WERI-Rb-1 (cell line): Measurements from ENCODE around the gene GOLGA6L25.
"Not testable (repeated sequence)": the region's sequence is repeated elsewhere in the genome, so short reads cannot be mapped to it uniquely, and the experiment has no call there.

Experiments
- DNase-seq: peaks from one replicate; pipeline ENCODE4 v3.0.0-alpha.2; 2020
- H3K27ac ChIP-seq: fragments of 250-450 bp; sonication (Bioruptor Pico); 2 replicates; pipeline ENCODE4 v1.5.1; 2020; ENCODE audit warnings: mild to moderate bottlenecking, moderate library complexity
- H3K27me3 ChIP-seq: fragments of 250-450 bp; sonication (Bioruptor Pico); 2 replicates; pipeline ENCODE4 v1.5.1; 2021; ENCODE audit warnings: mild to moderate bottlenecking, low read depth, moderate library complexity; ENCODE audit not compliant: insufficient read depth, severe bottlenecking
- H3K36me3 ChIP-seq: fragments of 250-450 bp; sonication (Bioruptor Pico); 2 replicates; pipeline ENCODE4 v1.5.1; 2020; ENCODE audit warnings: mild to moderate bottlenecking, moderate library complexity
- H3K4me3 ChIP-seq: 2 replicates; pipeline ENCODE4 v1.5.1; 2011; ENCODE audit warnings: low read depth, mild to moderate bottlenecking, control low read depth, low read length
- H3K9me3 ChIP-seq: fragments of 250-450 bp; sonication (Bioruptor Pico); 2 replicates; pipeline ENCODE4 v1.5.1; 2021; ENCODE audit warnings: mild to moderate bottlenecking, moderate library complexity; ENCODE audit not compliant: severe bottlenecking

Gene GOLGA6L25

GRCh38 chr15:28553268-28553667 lies at the start of gene GOLGA6L25:
TSS of gene GOLGA6L25 (plus strand) at chr15:28553568. CDS start at chr15:28553629, 61 bp downstream.
- H3K27ac ChIP-seq, H3K9me3 ChIP-seq, DNase-seq, H3K27me3 ChIP-seq, H3K36me3 ChIP-seq, H3K4me3 ChIP-seq: not testable (repeated sequence)

- H3K4me3 ChIP-seq, H3K9me3 ChIP-seq, H3K27me3 ChIP-seq, H3K27ac ChIP-seq, DNase-seq, H3K36me3 ChIP-seq: not testable (repeated sequence)
Observed at GRCh38 chr15:28508217-28508889, 45.0 kb upstream of the GOLGA6L25 start.

GRCh38 chr15:28514128-28514527 lies 39.2 kb upstream of the GOLGA6L25 start:
- H3K27ac ChIP-seq, H3K27me3 ChIP-seq, H3K4me3 ChIP-seq, H3K36me3 ChIP-seq, H3K9me3 ChIP-seq: not testable (repeated sequence)
- DNase-seq = peak; percentile 5

- not testable (repeated sequence) for DNase-seq, H3K36me3 ChIP-seq, H3K27ac ChIP-seq, H3K4me3 ChIP-seq, H3K27me3 ChIP-seq, H3K9me3 ChIP-seq
Observed at GRCh38 chr15:28515208-28515607, 38.2 kb upstream of the GOLGA6L25 start.

GRCh38 chr15:28532954-28533353 lies 20.4 kb upstream of the GOLGA6L25 start, which contains the start of gene GOLGA8G:
TSS of gene GOLGA8G (minus strand) at chr15:28532971. CDS start at chr15:28532909, 62 bp downstream.
- not testable (repeated sequence) for H3K36me3 ChIP-seq, H3K4me3 ChIP-seq, H3K27me3 ChIP-seq, H3K27ac ChIP-seq, DNase-seq, H3K9me3 ChIP-seq

- not testable (repeated sequence) for H3K9me3 ChIP-seq, DNase-seq, H3K27me3 ChIP-seq, H3K4me3 ChIP-seq, H3K36me3 ChIP-seq, H3K27ac ChIP-seq
Observed at GRCh38 chr15:28573351-28573750, 20.0 kb downstream of the GOLGA6L25 start.

GRCh38 chr15:28588977-28589606 lies 35.7 kb downstream of the GOLGA6L25 start:
- not testable (repeated sequence) for H3K36me3 ChIP-seq, DNase-seq, H3K4me3 ChIP-seq, H3K27me3 ChIP-seq, H3K27ac ChIP-seq, H3K9me3 ChIP-seq

- not testable (repeated sequence) for DNase-seq, H3K36me3 ChIP-seq, H3K27me3 ChIP-seq, H3K9me3 ChIP-seq
- H3K27ac ChIP-seq = peak overlapping the region; percentile 56; the same call in 1 of the 2 replicates
- peak overlapping the region; percentile 38 for H3K4me3 ChIP-seq
Observed at GRCh38 chr15:28589769-28590168, 36.4 kb downstream of the GOLGA6L25 start.

- not testable (repeated sequence) for DNase-seq, H3K27ac ChIP-seq, H3K36me3 ChIP-seq, H3K4me3 ChIP-seq, H3K9me3 ChIP-seq, H3K27me3 ChIP-seq
Observed at GRCh38 chr15:28592395-28592794, 39.0 kb downstream of the GOLGA6L25 start.

- not testable (repeated sequence) for DNase-seq, H3K36me3 ChIP-seq, H3K4me3 ChIP-seq, H3K27ac ChIP-seq, H3K9me3 ChIP-seq, H3K27me3 ChIP-seq
Observed at GRCh38 chr15:28593424-28594129, 40.2 kb downstream of the GOLGA6L25 start.

GRCh38 chr15:28597471-28597870 lies 44.1 kb downstream of the GOLGA6L25 start:
- H3K9me3 ChIP-seq, H3K4me3 ChIP-seq, H3K27me3 ChIP-seq, H3K36me3 ChIP-seq, H3K27ac ChIP-seq, DNase-seq: not testable (repeated sequence)

GRCh38 chr15:28598209-28598608 lies 44.8 kb downstream of the GOLGA6L25 start:
- H3K9me3 ChIP-seq, H3K27ac ChIP-seq, H3K27me3 ChIP-seq, H3K36me3 ChIP-seq, H3K4me3 ChIP-seq, DNase-seq: not testable (repeated sequence)

GRCh38 chr15:28602152-28602551 lies 48.8 kb downstream of the GOLGA6L25 start:
- H3K4me3 ChIP-seq, H3K9me3 ChIP-seq, H3K36me3 ChIP-seq, H3K27ac ChIP-seq, H3K27me3 ChIP-seq, DNase-seq: not testable (repeated sequence)
